ENCODE measurements around the gene ENPP1.
"Not testable (repeated sequence)": the region's sequence is repeated elsewhere in the genome, so short reads cannot be mapped to it uniquely, and the experiment has no call there.

The ENPP1 gene

GRCh38 chr6:131831392-131831791 is 23.6 kb downstream of the ENPP1 start:
- DNase-seq (ENCODE audit: low read depth in 2 of 2): no peak

- no peak for DNase-seq (ENCODE audit: low read depth in 2 of 2)
These were observed 24.1 kb downstream of the ENPP1 start for GRCh38 chr6:131831886-131832285.

GRCh38 chr6:131832363-131832762 is 24.5 kb downstream of the ENPP1 start:
- no peak for DNase-seq (ENCODE audit: low read depth in 2 of 2)

GRCh38 chr6:131838051-131838450 is 30.2 kb downstream of the ENPP1 start:
- no peak for DNase-seq (ENCODE audit: low read depth in 2 of 2)

GRCh38 chr6:131839388-131839787 is 31.6 kb downstream of the ENPP1 start:
- no peak for DNase-seq (ENCODE audit: low read depth in 2 of 2)

GRCh38 chr6:131840441-131840840 is 32.6 kb downstream of the ENPP1 start:
- no peak for DNase-seq (ENCODE audit: low read depth in 2 of 2)

- DNase-seq (ENCODE audit: low read depth in 2 of 2): no peak
These were observed 33.2 kb downstream of the ENPP1 start for GRCh38 chr6:131840936-131841583.

GRCh38 chr6:131843768-131844167 is 35.9 kb downstream of the ENPP1 start:
- no peak for DNase-seq (ENCODE audit: low read depth in 2 of 2)

GRCh38 chr6:131844243-131844841 is 36.5 kb downstream of the ENPP1 start:
- DNase-seq (ENCODE audit: low read depth in 2 of 2): no peak

GRCh38 chr6:131846023-131846663 is 38.3 kb downstream of the ENPP1 start:
- no peak for DNase-seq (ENCODE audit: low read depth in 2 of 2)

GRCh38 chr6:131846905-131847304 is 39.1 kb downstream of the ENPP1 start:
- no peak for DNase-seq (ENCODE audit: low read depth in 2 of 2)

- DNase-seq (ENCODE audit: low read depth in 2 of 2): no peak
These were observed 42.0 kb downstream of the ENPP1 start for GRCh38 chr6:131849799-131850198.

- DNase-seq (ENCODE audit: low read depth in 2 of 2): no peak
These were observed 43.4 kb downstream of the ENPP1 start for GRCh38 chr6:131851049-131851769.

GRCh38 chr6:131852200-131852599 is 44.4 kb downstream of the ENPP1 start:
- no peak for DNase-seq (ENCODE audit: low read depth in 2 of 2)

- no peak for DNase-seq (ENCODE audit: low read depth in 2 of 2)
These were observed 47.0 kb downstream of the ENPP1 start for GRCh38 chr6:131854803-131855202.

- DNase-seq (ENCODE audit: low read depth in 2 of 2): no peak
These were observed 51.1 kb downstream of the ENPP1 start for GRCh38 chr6:131858765-131859415.

GRCh38 chr6:131859658-131860057 is 51.8 kb downstream of the ENPP1 start:
- DNase-seq (ENCODE audit: low read depth in 2 of 2): not testable (repeated sequence)

- DNase-seq (ENCODE audit: low read depth in 2 of 2): no peak
These were observed 53.6 kb downstream of the ENPP1 start for GRCh38 chr6:131861381-131861780.

- DNase-seq (ENCODE audit: low read depth in 2 of 2): no peak
These were observed 54.7 kb downstream of the ENPP1 start for GRCh38 chr6:131862476-131862875.

- DNase-seq (ENCODE audit: low read depth in 2 of 2): no peak
These were observed 59.9 kb downstream of the ENPP1 start for GRCh38 chr6:131867744-131868143.

- no peak for DNase-seq (ENCODE audit: low read depth in 2 of 2)
These were observed 61.0 kb downstream of the ENPP1 start for GRCh38 chr6:131868836-131869235.

GRCh38 chr6:131875647-131876046 is 67.8 kb downstream of the ENPP1 start:
- no peak for DNase-seq (ENCODE audit: low read depth in 2 of 2)
